Measurements from ENCODE around the gene TBCCD1.
"Not testable (repeated sequence)": the region's sequence is repeated elsewhere in the genome, so short reads cannot be mapped to it uniquely, and the experiment has no call there.

Gene TBCCD1

DNA sequence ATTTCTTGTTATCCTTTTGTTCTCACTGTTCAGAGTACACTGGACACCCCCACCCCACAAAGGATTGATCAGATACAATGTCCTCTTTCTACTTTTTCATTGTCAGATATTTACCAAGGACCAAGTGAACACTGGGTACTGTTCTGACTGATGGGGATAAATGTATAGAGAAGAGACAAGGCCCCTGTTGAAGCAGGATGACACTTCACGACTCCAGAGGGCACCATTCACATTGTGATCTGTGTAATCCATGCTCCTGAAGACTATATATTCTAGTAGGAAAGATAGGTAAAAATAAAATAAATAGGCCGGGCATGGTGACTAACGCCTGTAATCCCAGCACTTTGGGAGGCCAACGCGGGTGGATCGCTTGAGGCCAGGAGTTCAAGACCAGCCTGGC is 15.8 kb downstream of the TBCCD1 start:
- DNase-seq, result no peak

DNA sequence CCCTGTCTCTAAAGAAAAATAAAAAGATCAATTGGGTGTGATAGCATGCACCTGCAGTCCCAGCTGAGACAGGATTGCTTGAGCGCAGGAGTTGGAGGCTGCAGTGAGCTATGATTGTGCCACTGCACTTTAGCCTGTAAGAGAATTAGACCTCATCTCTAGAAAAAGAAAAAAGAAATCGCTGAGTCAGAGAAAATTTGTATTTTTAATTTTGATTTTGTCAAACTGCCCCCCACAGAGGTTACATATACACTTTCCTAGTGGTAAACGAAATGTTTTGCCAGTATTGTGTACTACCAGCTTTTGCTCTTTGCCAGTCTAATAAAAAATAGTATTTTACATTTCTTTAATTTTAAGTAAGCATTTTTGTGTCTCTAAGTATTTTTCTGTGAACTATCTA is 17.6 kb downstream of the TBCCD1 start:
- no peak for DNase-seq

DNA sequence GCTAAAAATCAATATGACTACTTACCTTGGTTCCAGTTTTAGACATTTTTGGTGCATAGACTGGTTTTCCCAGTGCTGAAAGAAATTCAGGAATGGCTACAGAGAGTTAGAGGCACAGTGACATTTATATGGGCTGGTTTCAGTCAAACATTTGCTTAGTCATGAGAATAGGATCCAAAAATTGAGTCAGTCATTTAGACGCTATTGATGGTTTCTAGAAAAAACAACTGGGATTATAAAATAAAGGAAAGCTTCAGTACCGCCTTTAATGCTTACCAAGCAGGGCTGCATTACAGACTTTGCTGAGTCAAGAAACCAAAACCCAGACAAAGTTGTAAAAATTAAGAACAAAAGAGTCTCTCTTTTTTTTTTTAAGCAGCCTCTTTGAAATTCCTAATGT is 22.9 kb downstream of the TBCCD1 start, which contains the start of gene CRYGS:
Gene CRYGS (minus strand): TSS at position 100 of the 400 bp plus-strand sequence. CDS start 54 bp downstream, at position 46.
- DNase-seq, result no peak

DNA sequence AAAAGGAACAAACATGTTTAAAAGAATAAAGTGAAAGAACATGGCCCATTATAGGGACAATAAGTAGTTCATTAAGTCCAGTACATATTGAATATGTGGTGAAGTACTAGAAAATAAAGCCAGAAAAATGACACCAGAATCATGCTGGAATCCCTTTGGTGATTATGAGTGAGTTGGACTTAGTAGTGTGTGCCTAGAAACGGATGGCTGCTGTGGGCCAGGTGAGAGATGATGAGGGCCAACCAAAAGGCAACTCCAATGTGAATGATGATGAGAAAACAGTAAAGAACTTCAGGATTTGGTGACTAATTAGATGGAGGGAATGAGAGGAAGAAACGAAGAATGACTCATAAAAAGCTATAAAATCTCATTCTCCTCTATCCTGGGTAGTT is 26.3 kb downstream of the TBCCD1 start:
- DNase-seq, result no peak

DNA sequence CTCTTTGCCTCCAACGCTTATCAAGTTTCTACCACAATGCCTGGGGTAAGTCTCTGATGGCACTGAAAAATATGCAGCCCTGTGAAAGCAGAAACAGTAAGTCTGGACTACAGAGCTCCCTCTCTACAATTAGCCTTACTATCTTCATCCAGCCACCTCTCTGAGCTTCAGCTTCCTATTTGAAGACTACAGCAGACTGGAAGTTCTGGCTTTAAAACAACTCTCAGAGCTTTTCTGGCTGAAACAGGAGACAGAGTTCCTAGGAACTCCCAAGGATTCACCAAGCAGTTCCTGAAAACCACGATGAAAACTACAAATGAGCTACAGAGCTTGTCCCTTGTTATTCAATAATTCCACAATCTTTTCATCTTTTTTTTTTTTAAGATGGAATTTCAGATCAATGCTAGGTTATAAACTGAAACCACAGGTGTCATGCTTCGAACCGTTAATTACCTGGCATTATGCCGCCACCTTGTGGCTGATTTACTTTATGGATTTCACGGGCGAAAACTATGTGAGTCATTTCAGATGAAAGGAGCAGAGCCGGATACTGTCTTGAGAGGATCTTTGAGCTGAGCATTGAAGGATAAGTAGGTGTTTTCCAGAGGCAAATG is 26.8 kb downstream of the TBCCD1 start:
- DNase-seq, result peak in 1 of 2 donors; percentile 69

DNA sequence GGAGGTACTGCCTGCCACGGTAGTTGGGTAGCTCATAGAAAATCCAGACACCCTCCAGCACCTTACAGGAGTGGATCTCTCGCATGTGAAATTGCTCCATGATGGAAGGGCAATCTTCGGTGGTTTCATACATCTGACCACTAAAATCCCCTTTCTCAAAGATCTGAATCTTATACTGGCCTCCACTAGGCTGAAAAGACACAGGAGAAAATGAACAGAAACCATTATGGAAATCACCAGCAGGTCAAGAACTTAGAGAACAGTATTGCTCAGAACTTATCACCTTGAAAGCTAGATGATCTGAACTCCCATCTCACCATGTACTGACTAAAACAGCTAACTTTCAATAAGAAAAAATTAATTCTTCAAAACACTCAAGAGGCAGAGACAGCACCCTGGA is 28.4 kb downstream of the TBCCD1 start:
- DNase-seq, result no peak

DNA sequence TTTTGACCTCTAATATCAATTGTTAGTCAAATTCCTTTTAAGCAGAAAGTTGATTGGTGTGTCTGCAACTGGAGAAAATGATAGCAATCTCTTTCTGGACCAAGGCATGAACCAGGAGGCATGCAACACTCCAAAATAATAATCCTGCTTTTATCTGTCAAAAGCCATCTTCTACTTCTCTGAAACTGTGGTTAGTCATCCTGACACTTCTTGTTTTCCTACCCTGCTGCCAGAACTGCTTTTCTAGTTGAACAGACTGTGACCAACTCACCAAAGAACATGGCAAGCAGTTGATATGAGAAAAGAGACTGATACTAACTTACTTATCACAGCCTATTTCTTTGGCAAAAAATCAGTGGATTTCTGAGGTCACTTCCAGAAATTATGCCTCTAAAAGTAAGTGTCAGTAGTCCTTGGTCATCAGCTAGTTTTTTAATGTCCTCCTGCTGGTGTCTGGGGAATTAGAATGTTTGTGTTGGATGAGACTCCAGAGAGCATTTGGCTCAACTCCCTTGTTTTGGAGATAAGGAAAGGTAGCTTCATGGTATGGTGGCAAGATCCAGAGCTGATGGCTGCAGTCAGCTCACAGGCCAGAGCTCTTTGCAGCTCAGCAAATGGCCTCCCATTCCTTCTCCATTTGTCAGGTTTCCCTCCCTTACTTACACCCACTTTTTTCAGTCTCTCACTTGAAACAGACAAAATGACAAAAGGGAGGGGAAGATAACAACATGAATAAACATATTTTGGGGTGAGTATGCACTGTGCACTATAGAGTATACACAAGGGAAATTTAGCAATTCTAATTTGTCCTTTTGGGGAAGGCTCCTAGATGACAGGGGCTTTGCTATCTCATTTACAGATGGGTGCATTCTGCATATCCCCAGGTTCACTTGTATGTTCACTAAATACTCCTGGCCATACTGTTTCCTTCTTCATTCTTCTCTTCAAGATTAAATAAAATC is 30.0 kb downstream of the TBCCD1 start:
- DNase-seq, result peak in 1 of 2 donors; percentile 72

DNA sequence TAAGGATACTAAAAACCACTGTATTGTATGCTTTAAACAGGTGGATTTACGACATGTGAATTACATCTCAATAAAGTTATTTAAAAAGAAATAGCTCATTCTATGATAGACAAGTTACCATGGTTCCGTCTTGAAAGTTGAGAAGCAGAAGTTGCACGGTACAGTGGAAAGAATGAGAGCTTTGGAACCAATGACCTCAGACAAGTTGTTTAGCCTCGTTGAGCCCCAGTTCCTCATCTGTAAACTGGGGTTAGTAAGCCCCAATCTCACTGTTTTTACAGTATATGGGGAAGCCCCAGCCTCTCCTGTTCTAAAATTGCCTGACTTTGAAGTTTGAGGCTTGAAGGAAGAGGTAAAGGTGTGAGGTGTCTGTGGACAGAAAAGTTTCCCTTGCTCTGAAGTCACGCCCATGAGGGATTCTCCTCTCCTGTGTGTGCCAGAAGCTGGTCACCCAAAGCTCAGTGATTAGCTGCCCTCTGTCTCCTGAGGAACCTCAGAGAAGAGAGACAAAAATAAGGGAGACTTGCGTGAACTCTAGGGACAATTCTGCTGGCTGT is 32.9 kb downstream of the TBCCD1 start:
- DNase-seq, result peak in 1 of 2 donors; percentile 83

DNA sequence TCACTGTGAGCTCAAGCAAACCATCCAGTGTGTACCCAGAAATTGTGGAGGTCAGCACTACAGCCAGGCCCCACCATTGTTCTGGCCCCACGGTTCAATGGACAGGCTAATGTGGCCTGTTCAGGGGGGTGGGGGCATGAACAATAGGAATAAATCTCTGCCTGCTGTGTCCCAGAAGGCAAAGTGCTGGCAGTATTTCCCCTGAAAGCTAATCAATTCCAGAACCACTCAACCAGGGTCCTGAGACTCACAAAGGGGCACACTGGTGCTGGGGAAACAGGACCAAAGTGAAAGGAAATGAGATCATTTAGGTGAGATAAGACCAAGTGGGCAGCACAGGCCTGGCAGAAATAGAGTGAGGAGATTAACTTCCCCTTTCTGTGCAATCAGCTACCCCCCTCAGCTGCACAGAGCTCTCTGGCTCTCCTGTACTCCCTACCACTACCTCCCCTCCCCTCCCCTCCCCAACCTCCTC is 34.5 kb downstream of the TBCCD1 start:
- DNase-seq, result peak in 1 of 2 donors; percentile 88

DNA sequence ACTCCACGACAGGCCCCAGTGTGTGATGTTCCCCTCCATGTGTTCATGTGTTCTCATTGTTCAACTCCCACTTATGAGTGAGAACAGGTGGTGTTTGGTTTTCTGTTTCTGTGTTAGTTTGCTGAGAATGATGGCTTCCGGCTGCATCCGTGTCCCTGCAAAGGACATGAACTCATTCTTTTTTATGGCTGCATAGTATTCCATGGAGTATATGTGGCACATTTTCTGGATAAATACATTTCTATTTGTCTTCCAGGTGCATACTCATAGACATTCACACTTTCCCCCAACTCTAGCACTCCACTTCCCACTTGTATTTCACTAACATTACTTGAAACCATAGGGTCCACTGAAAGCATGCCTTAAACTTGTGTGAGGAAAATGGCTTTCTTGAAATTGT is 35.4 kb downstream of the TBCCD1 start:
- not testable (repeated sequence) for DNase-seq

DNA sequence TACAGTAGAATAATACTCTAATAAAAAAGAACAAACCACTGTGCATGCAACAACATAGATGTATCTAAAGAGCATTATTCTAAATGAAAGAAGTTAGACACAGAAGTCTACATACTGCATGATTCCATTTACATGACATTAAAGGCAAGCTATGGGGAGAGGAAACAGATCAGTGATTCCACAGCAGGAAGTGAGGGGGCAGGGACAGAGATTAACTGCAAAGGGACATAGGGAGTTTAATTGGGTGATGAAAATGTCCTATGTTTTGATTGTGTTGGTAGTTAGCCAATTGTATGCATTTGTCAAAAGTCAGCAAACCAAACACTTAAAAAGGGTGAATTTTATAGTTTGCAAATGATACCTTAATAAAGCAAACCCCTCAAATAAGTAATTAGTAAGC is 36.7 kb downstream of the TBCCD1 start:
- no peak for DNase-seq

DNA sequence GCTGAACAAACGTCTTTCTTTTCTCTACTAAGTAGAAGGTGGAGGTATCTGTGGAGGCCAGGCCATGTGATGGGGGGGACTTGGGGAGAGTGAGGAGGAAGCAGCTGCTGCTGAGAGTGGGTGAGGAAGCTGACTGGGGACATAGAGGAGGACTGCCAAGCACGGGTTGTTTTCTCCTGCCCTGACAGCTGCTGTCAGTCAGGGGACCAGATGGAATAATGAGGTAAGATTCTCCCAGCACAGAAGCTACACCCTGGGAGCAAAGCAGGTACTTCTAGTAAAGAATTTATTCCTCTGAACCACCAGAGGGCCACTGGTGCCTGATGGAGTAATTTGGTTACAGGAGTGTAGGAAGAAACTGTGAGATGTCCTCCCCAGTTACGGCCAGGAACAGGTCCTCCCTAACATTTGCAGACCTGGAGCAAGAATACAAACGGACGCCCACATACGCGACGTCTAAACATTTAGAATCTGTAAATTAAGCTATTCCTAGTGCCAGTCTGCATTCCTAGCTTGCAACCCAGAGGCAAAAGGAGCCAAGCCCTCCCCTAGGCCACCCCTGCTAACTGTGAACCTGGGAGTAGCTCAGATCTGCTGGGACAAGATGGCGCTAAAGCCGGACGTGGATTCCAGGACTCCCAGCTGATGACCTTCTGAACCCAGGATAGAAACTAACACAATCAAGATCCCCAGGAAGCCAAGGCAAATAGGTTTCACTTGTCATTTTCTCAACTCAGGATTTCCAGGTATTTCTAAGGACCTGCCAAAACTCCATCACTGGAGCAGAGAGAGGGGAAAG is 37.7 kb downstream of the TBCCD1 start:
- DNase-seq, result peak in 1 of 2 donors; percentile 100

DNA sequence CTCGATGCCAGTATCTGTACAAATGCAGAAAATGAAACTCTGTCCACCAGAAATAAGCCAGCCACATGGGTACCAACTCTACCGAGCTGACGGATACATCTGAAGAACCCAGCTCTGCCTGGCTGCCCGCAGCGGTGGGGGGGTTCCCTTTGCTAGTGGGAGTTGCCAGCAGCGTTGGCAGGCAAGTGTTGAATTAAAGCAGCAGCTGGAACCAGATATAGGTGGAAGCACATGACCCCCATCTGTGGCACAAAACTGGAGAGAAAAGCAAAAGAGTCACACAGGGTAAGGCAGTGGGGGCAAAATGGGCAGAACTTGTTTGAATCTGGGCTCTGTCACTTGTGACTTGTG is 40.9 kb downstream of the TBCCD1 start:
- DNase-seq, result peak in 1 of 2 donors; percentile 21

DNA sequence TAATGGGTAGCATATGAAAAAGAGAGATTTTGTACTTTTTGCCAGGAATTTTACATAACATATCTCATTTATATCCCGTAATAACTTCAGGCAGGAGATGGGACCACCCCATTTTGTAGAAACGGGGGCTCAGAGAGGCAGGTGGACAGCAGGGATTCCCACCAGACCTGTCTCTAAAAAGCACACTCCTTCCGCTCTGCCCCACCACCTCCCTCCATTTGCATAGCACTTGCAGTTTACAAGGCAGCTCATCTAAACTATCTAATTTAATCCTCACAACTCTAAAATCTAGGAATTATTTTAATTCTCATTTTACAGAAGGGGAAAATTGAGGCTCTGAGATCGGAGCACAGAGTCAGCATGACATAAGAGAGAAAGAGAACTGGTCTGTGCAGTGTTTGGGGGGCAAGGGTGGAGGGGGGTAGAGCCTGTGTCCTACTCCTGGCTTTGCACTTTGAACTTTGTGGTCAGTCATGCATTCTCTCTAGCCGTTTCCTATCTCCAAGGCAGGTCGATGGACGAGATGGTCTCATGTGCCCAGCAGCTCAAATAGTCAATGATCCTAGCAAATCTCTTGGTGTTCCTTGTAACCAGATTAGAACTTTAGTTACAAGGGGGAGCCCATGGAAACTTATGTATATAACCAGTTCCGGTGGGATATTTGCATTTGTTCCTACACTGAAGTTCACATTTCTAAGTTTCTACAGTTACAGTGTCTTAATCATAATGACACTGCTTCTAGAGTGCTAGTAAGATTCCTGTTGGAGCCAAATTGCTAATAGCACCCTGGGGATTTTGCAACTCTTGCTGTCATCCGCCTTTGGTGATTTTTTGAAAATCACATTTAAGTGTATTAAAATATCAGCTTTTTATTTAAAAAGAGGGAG is 41.5 kb downstream of the TBCCD1 start:
- no peak for DNase-seq

DNA sequence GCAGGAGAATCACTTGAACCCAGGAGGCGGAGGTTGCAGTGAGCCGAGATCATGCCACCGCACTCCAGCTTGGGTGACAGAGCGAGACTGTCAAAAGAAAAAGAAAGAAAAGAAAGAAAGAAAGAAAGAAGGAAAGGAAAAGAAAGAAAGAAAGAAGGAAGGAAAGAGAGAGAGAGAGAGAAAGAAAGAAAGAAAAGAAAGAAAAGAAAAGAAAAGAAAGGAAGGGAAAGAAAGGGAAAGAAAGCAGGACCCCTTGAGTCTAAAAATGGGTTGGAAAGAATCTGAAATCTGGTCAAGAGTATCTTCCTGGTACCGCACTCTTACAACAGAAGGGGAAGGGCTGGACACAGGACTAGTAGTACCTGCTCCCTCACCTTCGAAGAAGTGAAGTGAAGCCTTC is 42.5 kb downstream of the TBCCD1 start:
- DNase-seq, result no peak

DNA sequence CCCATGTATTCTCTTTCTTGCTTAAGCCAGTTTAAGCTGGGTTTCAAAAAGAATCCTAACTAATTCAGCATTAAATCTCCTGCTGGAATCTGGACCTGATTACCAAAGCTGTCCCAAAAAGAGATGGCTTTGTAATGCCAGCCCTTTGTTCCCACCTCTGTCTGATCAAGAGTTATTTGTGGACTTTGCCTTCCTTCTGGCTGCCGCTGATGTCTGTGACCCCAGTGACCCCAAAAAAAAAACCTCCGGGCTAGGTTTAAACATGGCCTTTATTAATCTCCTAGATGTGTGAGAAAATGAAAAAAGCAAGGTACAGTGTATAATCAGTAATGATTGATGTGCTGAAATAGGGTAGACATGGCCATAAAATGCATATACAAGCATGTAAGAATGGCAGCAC is 43.7 kb downstream of the TBCCD1 start:
- no peak for DNase-seq

DNA sequence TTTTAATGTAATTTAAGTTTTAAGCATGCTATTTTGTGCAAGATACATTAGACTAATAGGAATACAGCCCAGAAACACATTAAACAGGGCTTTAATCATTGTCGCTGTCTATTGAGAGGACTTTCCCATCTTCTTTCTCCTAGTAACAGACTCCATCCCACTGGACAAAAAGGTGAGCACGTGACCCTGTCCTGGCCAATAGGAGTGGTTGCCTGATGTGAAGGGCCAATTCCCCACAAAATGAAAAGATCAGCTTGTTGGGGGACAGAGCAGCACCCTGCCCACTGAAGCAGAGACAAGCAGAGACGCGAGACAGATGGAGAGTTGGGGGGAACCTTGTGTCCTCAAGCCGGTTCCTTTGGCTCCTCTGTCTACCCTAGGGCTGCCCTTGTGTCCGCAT is 44.1 kb downstream of the TBCCD1 start:
- no peak for DNase-seq

DNA sequence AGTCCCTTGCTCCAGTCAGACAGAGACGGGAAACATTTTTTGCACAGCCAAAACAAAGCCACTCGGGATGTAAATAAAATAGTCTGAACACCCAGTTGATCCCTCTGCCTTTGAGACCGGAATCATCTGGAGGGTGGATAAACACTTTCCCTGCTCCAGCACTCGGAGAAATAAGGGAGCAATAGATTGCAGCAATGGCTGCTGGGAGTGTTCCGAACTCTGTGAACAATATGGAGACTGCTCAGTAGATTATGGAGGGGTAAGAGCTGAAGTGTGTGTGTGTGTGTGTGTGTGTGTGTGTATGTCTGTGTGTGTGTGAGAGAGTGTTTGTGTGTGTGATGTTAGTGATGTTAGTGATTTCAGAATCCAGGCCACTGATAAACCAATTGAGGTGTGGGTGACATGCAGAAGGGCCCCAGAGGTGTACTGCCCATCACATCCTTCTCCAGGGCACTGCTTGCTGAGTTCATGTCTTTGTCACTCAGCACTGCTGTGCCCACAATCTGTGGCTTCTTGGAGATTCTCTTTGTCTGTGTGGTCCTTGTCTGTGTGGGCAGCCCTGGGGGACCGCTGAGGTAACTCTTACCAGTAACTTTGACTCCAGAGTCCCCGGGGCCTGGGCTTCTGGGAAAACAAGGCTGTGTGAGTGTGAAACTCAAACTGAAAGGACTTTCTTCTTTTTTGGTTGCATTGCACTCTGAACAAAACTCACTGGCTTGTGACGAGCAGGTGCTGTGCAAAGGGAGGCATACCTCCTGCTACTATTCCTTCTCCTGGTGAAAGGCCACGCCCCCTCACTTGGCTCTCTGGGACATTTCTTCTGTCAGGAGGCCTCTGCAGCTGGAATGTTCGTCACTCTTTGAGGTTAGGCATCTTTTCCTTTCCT is 45.9 kb downstream of the TBCCD1 start:
- DNase-seq, result no peak

DNA sequence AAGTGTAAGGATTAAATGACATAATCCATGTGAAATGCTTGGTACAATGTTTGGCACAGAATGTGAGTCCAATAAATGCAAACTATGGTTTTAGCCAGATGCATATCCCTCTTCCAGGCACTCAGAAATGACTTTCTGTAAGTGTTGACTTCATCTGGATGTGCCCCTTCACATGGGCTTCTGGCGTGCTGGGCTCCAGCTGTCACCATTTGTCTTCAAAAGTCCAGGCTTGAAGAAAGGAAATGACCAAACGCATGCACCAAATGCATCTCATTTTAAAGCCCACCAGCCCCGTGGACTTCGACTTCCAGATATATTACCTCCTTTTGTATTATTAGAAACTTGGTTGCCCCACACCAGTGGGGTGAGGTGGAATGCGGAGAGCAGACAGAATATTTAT is 46.7 kb downstream of the TBCCD1 start:
- DNase-seq, result no peak

DNA sequence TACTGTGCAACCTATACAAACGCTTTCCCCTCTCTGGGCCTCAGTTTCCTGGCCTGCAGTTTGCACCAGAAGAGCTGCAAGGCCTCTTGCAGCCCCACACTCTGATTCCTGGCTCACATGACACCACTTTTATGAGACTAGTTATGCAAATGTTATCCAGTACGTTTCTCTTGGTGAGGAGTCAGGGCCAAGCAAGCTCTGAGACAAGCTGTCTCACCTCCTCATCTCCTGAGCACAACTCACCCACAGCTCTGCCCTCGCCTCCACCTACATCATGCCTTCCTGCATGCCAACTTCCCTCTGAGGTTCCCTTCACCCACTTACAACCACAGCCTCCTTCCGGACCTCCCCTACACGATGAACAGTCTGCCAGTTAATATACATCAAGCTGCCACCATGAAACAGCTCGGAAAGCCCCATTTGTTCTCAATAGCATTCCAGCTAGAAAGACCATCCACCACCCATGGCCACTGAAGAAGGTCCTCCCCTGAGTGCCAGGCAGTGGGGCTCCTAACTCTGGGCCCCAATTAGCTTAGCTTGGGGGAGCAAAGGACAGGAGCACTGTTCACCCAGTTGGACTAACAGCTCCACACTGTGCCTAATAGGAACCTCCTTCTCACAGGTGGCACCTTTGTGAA is 48.0 kb downstream of the TBCCD1 start:
- peak in 1 of 2 donors; percentile 96 for DNase-seq

All from bone marrow (tissue), 2 donors.